Hippocampal formation (tissue), 2 donors: ENCODE results near the gene GFRA1.

Experiments
- DNase-seq, 2 donors: peaks; one replicate each; lab custom pipeline; 2025; lab: John Stamatoyannopoulos, UW

GFRA1 gene

DNA sequence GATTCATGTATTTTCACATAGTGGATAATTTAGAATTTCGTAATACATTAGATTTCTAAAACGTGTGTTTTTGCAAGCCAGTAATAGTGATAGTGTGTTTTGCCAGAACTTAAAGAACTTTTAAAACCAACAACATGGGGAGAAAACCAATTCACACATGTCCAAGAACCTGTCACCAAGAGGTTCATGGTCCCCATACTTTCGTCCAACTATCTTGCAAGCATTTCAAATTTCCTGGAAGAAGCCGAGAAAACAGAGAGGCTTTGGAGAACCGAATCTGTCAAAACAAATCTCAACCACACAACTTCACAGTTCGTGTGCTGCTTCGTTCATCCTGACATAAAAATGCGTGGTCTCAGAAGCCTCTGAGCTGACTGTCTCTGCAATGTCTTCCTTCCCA, 31.9 kb downstream of the GFRA1 start:
- no peak for DNase-seq

DNA sequence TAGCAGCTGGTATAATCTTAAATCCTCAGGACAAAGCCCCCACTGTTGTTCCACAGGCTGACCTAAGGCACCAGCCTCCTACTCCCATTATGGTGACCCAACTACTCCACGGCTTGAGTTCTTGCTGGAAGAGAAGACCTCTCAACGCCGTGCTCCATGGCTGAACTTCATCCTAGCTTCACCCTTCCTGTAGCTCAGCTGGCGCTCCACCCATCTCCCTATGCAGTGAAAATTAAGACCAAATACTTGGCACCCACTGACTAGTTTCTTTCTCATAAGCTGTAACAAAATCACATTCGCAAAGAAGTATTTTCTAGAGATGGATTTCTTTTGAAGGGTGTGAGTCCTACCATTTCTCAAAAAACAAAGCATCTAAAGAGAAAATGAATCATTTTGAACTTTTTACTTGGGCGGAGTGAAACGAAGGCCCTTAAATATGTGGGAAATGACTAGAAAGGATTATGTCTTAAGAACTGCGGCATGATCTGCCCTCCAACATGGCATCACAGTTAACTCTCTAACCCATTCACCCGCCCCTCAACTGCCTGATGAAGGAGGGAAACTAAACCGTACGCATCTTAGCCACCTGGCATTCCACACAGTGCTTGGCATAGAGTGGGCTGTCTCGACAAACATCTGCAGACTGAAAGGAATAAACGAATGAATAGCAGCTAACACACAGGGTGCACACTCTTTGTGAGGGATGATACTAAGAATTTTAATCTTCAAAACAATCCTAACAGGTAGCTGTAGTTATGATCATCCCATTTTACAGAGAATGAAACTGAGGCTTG, 32.7 kb downstream of the GFRA1 start:
- DNase-seq = no peak

DNA sequence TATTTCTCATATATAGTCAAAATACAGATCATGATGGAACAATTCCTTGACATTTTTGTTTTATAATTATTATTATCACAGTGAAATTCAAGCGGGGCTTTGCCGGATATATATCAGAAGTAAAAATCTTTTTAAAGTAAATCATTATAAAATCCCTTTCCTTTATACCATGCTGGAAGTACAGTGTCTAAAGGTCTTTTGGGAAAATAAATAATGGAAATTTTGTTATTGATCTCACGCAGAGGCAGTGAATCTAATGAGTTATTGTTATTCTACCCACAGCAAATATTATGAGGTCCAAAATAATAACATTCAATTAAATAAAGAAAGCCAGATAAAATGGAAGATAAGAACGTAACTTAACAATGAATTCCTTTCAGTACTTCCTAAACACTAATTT, 33.8 kb downstream of the GFRA1 start:
- DNase-seq = no peak

DNA sequence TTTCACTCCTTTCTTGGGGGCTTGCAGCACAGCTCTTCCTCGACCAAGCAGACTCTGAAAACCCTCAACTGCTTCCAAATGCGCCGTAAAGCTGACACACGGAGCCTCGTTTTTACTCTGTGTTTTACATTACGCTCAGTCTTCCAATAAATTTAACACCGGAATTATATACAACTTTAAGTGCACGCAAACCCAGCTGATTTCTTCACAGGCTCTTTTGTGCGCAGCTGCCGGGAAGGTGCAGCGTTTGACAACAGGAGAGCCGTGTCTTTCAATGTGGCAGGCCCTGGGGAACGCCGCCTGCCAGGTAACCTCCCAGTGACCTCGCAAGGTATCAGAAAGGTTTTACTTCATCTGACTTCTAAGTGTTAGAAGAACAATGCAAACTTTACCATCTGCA, 35.0 kb downstream of the GFRA1 start:
- DNase-seq = no peak

DNA sequence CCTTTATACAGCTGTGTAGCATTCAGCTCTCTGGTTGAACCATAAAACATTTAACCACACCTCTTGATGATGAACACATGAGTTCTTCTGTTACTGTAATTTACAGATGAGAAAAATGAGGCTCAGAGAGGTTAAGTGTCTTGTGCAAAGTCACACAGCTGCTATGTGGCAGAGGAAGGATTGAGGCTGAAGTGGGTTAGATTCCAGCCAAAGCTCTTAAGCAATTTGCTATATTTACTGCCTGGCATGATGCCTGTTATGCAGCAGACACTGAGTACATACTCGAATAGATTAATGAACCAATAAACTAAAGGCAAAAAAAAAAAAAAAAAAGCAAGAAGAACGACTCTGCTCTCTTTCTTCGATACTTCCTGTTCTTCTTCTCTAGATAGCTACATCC, 35.7 kb downstream of the GFRA1 start:
- DNase-seq = no peak

DNA sequence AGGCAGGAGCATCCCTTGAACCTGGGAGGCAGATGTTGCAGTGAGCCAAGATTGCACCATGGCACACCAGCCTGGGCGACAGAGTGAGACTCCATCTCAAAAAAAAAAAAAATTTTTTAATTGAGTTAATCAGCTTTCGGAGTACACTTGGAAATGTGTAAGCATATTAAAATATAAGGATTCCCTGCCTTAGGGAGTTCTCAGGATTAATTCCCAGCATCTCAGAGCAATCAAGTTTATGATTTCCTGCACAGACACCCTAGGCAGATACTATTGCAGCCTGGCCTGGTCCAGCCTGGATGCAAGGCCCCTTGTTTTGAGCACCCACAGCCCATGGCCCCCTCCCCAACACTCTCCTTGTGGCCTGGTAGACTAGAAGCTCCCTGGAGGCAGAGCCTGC, 39.8 kb downstream of the GFRA1 start:
- DNase-seq = no peak

DNA sequence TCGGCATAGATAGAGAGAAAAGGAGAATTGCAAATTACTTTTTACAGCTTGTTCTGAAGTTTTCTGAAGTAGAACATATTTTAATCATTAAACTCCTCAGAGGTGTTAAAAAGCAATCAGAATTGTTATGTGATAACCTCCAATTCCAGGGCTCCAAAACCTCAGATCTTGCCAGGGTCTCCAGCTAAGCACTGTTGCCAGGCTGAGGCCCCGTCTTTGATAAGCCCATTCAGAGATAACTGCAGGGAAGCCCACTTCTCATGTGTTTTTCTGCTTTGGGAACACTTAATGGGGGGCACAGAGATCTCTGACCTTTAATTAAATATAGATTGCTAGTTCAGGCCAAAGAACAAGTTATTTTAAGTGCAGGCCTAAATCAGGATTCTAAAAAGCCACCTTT, 40.4 kb downstream of the GFRA1 start:
- DNase-seq = no peak

DNA sequence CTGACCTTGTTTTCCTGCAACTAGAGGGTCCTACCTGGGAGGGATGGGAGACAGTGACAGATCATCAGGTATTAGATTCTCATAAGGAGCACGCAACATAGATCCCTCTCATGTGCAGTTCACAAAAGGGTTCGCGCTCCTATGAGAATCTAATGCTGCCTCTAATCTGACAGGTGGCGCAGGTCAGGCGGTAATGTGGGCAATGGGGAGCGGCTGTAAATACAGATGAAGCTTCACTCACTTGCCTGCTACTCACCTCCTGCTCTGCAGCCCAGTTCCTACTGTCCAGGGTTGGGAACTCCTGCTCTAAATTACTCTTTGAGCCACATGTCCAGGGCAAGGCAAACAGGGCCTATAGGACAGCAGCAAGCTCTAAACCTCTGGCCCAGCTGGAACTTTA, 46.2 kb downstream of the GFRA1 start:
- DNase-seq = no peak

DNA sequence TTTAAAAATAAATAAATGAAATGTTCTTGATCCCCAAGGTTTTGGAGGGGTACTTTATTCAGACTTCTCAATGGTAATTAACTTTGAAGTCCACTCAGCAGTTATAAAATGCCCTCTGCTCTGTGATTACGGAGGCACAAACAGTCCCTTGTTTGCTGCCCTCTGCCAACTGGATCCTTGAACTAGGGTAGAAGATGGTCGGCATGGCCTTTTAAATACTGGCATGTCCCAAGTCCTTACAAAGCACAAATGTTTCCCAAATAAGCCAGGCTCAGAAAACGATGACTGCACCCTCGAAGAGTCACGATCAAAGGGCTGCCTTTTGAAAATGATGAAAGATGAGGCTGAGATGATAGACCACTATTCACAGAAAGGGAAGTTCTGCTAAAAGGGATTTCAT, 47.0 kb downstream of the GFRA1 start:
- no peak for DNase-seq

DNA sequence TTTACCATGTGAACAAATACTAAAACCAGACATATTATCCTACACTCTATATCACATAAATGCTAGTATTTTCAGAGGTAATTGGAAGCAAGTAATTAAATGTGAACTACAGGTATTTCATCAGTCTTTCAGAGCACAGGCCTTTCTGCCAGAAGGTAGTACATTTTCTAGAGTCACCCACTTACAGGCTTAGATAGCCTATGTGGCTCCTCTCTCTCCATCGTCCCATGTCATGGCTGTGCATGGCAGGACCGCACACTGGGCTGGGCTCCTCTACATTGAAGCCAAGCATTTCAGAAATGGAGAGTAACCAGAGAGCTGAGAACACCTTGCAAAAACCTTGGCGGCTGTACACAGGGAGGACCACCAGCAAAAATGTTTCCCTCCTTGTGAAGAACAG, 49.7 kb downstream of the GFRA1 start:
- DNase-seq = no peak

DNA sequence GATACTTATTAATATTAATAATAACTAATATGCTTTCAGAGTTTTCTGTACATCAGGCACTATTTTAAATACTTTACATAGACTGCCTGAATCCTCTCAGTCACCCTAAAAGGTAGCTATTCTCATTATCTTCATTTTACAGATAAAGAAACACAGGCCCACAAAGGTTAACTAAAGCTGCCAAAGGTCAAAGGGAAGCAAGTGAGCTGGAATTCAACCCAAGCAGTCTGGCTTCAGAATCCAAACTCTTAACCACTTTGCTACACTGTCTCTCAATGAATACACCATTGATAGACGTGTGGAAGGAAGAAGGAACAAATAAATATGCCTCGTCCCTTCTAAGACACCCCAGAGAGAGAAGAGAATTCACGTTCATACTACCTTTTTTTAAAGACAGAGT, 52.0 kb downstream of the GFRA1 start:
- no peak for DNase-seq

DNA sequence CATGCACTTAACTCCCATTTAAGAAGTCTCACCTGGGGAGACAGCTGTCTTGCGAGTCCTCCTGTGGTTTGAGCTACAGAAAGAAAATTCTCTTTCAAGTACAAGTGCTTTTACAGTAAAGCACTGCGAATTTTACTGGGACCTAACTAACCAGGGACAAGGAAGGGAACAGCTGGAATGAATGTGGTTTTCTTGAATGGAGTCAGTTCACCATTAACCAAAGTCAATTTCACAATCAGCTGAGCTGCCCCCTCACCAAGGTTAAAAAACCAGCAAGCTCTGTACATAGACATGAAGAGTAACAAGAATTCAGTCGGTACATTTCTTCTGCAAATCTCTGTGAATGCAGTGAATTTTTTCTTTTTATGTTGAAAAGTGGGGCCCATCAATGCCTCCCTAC, 56.3 kb downstream of the GFRA1 start:
- no peak for DNase-seq

DNA sequence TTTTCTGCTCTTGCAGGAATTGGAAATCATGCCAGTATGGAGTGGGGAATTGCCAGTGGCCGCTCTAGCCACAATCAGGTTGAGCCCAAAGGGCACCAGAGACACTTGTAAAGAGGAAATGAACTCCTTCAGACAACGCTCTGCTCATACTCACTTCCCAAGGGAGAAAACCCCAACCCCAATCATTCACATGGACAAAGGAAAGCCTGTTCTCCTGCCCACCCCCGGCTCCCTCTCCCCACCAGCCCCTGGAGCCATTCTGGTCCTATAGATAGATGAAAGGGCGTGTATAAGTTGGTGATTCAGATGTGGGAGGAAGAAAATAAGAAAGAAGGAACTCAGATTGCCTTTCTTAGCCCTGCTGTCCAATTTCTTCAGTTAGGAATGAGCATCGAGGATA, 57.4 kb downstream of the GFRA1 start:
- no peak for DNase-seq

DNA sequence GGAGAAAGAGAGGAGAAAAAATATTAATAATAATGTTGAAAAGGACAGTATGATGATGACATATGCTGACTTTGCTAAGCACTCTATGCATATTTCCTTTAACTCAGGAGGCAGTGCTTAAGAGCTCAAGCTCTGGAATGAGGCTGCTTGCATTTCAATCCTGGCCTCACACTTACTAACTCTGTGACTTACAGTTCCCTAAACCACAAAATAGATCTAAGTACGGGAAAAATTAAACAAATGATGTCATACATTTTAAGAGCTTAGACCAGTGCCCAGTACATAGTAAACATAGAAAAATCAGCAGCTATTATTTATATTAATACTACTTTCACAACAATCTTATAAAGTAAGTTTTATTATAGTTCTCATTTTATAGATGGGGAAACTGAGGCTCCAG, 61.3 kb downstream of the GFRA1 start:
- DNase-seq = no peak

DNA sequence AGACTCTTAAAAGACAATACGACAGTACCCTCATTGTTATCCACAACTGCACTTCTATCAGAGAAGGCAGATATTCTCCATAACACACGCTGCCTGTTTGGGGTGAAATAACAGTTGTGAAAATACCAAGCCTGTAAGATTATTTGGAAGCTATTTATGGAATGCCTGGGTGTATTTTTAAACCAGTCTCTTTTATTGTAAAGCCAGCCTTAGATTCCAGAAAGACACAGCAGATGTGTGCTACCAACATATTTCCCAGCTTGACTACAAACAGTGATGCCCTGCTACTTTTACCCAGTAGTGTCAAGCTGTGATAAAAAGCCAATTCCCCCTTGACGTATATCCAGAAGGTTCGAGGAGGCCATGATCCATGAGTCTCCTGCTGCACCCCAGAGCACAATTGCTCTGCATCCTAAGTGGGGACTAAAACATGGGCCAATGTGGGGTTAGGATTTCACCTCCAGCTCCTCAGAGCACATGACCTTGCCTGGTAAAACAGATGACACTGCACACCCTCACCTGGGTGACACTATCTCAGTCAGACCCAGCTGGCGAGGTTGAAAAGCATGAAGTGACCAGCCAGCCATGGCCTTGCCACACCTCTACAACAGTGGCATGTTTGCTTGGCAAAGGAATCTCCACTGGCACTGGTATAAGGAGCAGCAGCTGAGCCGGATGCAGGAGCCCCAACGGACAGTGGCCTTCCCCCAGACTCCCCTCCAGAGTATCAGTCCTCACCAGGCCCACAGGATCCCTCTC, 62.2 kb downstream of the GFRA1 start:
- DNase-seq = no peak

DNA sequence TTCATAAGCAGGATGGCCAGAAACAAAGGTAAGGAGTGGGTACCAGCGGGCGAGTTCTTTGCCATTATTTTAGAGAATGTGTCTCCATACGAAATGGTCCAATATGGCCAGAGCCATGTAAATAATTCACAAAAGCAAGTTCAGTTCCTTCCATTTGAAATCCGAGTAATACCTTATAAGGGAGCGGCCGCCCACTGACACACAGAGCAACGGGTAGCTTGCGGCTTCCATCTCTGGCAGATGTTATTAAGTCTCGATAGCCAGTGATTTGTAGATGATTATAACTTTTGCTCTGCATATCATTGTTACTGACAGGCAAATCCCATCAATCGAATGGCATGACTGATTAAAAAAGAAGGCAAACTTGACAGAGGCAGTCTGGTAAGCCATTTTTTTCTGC, 63.2 kb downstream of the GFRA1 start:
- DNase-seq = no peak

DNA sequence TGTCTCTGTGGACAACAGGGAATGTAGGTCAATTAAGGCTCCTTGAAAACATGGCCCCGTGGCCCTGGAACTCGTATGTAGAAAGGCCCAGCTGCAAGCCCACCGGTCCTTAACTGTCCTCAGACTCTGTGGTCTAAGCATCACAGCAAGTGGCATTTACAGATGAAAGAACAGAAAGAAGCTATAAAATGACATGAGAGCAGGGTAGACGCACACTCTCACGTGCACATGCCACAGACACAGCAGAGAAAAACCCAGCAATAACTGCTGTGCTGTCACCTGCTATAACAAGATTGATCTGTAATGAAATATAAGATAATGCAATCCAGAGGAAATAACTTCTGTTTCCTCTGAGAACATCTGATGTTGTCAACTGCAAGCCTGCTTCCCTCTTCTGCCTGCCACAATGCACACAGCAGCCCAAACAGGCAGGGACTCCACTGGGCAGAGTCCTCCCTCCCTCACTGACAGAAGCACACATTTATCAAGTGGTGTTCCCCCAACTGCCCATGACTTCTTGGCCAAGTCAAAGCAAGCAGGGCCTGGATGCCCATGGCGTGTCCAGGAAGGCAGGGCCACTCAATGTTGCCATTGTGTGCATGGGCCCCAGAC, 63.9 kb downstream of the GFRA1 start:
- no peak for DNase-seq

DNA sequence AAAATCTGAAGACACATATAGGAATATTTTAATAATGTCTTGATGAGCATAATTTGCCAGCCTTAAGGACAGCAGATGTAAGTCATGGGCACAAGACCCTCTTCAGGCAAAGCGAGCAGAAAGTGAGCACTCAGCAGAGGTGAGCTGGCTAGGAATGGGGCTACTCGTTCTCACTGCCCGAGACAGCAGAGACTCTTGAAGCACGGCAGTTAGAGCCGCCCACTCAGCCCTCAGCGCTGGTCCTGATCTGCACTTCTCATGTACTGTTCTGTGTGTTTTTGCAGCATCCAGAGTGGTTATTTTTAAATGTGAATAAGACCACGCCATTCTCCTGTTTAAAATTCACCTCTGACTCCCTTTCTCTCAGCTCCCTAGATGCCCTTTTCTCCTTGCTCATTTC, 65.3 kb downstream of the GFRA1 start:
- DNase-seq = no peak

DNA sequence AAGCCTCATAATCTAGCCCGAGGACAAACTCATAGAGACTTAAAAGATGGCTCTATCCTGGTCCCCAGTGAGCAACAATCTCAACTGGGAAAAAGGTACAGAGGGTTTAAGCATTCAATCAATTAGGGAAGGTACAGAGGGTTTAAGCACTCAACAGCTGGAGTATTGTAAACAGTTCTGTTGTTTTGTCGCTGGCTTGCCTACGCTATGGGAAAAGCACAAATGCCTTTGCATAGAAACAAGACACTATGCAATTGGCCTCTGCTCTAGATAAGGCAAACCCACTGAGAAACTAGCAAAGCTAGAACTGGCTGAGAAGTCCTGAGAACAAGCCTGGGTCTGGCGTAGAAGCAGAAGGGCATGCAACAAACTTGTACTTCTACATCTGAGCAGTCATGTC, 69.3 kb downstream of the GFRA1 start:
- DNase-seq = no peak

DNA sequence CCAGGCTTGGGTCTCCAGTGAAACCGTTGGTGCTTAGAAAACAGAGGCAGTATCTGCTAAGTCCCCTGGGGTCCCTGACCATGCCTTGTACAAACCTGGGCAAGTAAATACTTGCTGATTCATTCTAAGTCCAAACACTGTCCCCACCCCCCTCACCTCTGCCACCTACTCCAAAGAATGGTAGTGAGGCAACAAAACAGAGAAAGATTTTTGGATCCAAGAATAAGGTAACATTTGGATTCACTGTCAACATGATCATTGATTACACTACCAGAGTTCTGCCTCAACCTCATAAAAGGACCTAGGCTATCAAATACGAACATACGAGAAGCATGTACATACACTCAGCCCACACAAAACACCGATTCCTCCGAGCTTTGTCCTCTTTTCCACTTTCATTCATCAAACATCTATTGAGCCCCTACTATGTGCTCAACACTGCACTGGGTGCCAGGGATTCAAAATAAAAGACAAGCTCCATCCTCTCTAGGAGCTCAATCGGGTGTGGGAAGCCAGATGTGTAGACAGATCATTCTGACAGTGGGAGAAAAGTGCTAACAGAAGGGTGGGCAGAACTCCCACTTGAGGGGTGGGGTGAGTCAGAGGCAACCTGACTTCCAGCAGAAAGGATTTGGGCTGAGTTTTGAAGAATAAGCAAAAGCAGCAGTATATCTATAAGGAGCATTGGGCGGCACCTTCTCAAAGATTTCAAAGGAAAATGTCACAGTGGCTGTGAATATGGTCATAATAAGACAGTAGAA, 71.2 kb downstream of the GFRA1 start:
- no peak for DNase-seq

DNA sequence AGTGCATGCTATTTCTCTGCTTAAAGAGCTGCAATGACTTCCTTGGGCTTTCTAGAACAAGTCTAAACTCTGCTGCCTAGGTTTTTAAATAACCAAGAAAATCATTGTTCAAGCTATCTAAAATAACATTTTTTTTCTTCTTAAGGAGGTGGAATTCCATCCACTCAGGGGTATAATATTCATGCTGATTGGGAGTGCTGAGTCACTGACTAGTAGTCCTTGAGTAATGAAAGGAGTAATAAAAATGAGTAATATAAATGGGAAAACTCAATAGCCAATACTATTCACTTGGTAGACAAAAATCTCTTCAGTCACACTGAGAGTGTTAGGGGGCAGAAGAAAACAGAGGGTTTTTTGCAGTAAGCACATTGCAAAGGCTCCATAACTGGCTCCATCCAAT, 72.0 kb downstream of the GFRA1 start:
- no peak for DNase-seq

DNA sequence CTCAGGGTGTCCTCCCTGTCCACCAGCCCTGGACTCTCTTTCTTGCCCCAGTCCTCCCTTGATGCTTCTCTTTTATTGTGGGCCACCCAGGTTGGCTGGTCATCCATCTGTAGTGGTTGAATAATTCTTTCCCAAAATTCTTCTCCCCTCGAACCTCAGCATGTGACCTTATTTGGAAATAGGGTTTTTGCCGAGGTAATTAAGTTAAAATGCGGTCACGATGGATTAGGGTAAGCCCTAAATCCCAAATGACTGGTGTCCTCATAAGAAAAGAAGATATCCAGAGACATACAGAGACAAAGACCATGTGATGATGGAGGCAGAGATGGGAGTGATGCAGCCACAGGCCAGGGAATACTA, 74.3 kb downstream of the GFRA1 start:
- no peak for DNase-seq
